Inflammatory macrophage (primary cell): ENCODE data around the gene LHX4.

Source experiments
- DNase-seq, 2 donors: peaks; one replicate each; pipeline ENCODE4 v3.0.0-alpha.2; 2020 to 2022

LHX4 gene

GRCh38 chr1:180228648-180229482 is 1.2 kb upstream of the LHX4 start:
- DNase-seq, result peak in 1 of 2 donors; percentile 6

GRCh38 chr1:180230416-180230790 is 339 bp downstream of the LHX4 start:
- DNase-seq, result no peak

GRCh38 chr1:180230791-180231505 is 884 bp downstream of the LHX4 start:
- no peak for DNase-seq

- DNase-seq, result peak; percentile 15 to 24
These were observed 1.4 kb downstream of the LHX4 start for GRCh38 chr1:180231506-180231921.

GRCh38 chr1:180231936-180232335 is 1.9 kb downstream of the LHX4 start:
- DNase-seq, result no peak

GRCh38 chr1:180232521-180233043 is 2.5 kb downstream of the LHX4 start:
- no peak for DNase-seq

- no peak for DNase-seq
These were observed 3.3 kb downstream of the LHX4 start for GRCh38 chr1:180233191-180234011.

GRCh38 chr1:180234369-180235076 is 4.5 kb downstream of the LHX4 start:
- DNase-seq, result no peak

- no peak for DNase-seq
These were observed 5.0 kb downstream of the LHX4 start for GRCh38 chr1:180235077-180235501.

- no peak for DNase-seq
These were observed 5.6 kb downstream of the LHX4 start for GRCh38 chr1:180235502-180236239.

- DNase-seq, result no peak
These were observed 6.8 kb downstream of the LHX4 start for GRCh38 chr1:180236698-180237509.

- DNase-seq, result no peak
These were observed 7.9 kb downstream of the LHX4 start for GRCh38 chr1:180237869-180238476.

GRCh38 chr1:180238675-180239074 is 8.6 kb downstream of the LHX4 start:
- DNase-seq, result no peak

- DNase-seq, result no peak
These were observed 9.4 kb downstream of the LHX4 start for GRCh38 chr1:180239145-180240096.

- DNase-seq, result peak in 1 of 2 donors; percentile 12
These were observed 11.9 kb downstream of the LHX4 start for GRCh38 chr1:180241716-180242544.

- no peak for DNase-seq
These were observed 13.6 kb downstream of the LHX4 start for GRCh38 chr1:180243517-180244221.

- DNase-seq, result no peak
These were observed 14.8 kb downstream of the LHX4 start for GRCh38 chr1:180244840-180245239.
